GM12873 (cell line): ENCODE results near the gene PAX3.

Experiments
- CTCF ChIP-seq: IDR thresholded peaks from 2 replicates; pipeline ENCODE4 v1.5.1; 2012; ENCODE audit warnings: low read depth, mild to moderate bottlenecking, moderate library complexity, low read length, control low read depth; ENCODE audit not compliant: insufficient read depth; ENCODE audit errors: missing control alignments

Gene PAX3

GRCh38 chr2:222289278-222290160 lies 9.3 kb downstream of the PAX3 start:
- TF ChIP-seq CTCF, result no peak

GRCh38 chr2:222288590-222289277 lies 10.1 kb downstream of the PAX3 start:
- no peak for TF ChIP-seq CTCF

GRCh38 chr2:222287862-222288479 lies 10.8 kb downstream of the PAX3 start:
- no peak for TF ChIP-seq CTCF

- TF ChIP-seq CTCF, result no peak
Measured at GRCh38 chr2:222284466-222284865, 14.3 kb downstream of the PAX3 start.

- TF ChIP-seq CTCF, result no peak
Measured at GRCh38 chr2:222283634-222284033, 15.2 kb downstream of the PAX3 start.

- no peak for TF ChIP-seq CTCF
Measured at GRCh38 chr2:222281506-222281905, 17.3 kb downstream of the PAX3 start.

- TF ChIP-seq CTCF, result no peak
Measured at GRCh38 chr2:222280795-222281194, 18.0 kb downstream of the PAX3 start.
